GM19035 (cell line): ENCODE measurements around the gene KCNIP4.

ENCODE experiments used
- ATAC-seq: cut with Tn5 transposase; IDR thresholded peaks from one replicate; pipeline ENCODE4 v1.9.1; 2021; ENCODE audit not compliant: unreplicated experiment

Gene KCNIP4

DNA sequence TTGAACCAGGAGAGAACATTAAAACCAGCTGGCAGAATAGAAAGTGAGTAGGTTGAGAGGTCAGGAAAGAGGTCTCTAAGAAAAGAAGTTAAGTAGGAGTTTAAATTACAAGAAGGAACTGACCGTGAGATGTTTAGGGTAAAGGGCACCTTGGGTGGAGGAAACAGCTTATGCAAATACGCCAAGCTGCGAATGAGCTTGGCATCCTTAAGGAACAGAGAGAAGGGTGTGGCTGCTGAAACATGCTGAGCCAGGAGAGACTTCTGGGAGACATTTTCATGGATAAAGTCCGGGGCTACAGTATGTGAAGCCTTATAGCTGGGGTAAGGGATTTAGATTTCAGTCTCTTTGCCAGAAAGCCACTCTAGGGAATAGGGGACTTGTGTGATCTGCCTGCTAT is 249.1 kb downstream of the KCNIP4 start:
- ATAC-seq = no peak

DNA sequence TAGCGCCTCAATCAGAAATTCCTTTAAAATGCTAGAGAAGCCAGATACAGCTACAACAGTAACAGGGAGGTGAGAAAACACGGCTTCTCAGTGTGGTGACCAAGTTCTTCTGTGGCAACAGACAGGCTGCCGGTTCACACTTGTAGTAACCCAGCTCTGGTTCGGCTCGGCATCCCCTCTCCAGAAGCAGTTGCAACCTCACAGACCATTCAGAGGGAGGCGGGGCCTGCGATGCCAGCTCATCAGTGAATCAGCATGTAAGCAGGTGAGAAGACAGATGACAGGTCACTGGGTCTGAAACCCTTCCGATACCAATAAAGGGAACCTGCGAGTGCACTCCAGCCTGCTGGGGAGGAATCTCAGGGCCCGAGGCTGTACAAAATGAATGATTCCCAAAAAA is 251.0 kb downstream of the KCNIP4 start:
- ATAC-seq = no peak

- no peak for ATAC-seq
Measured at GRCh38 chr4:21695141-21695540, 253.4 kb downstream of the KCNIP4 start.

- ATAC-seq = no peak
Measured at GRCh38 chr4:21692241-21692640, 256.3 kb downstream of the KCNIP4 start.

- ATAC-seq = no peak
Measured at GRCh38 chr4:21688596-21689265, 259.8 kb downstream of the KCNIP4 start.

DNA sequence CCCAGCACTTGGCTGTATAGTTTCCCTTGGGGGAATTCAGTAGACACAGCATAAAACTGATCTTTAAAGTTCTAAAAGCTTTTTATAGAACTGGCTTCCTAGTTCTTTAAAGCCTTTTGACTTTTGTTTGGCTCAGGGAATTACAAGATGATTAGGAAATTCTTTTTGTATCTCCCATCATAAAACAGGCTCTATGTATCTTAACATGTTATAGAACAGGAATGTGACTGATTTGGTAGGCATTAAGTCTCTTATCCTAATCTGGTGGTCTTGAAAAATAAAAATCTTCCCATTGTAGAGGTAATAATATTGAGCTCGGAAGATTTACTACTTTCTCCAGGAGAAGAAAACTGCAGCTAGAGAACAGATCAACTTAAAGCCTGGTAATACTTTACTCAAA is 262.7 kb downstream of the KCNIP4 start:
- ATAC-seq = no peak

- ATAC-seq = no peak
Measured at GRCh38 chr4:21680326-21680898, 268.2 kb downstream of the KCNIP4 start.

GRCh38 chr4:21678711-21679110 is 269.9 kb downstream of the KCNIP4 start:
- no peak for ATAC-seq

GRCh38 chr4:21677173-21677572 is 271.4 kb downstream of the KCNIP4 start:
- ATAC-seq = no peak

DNA sequence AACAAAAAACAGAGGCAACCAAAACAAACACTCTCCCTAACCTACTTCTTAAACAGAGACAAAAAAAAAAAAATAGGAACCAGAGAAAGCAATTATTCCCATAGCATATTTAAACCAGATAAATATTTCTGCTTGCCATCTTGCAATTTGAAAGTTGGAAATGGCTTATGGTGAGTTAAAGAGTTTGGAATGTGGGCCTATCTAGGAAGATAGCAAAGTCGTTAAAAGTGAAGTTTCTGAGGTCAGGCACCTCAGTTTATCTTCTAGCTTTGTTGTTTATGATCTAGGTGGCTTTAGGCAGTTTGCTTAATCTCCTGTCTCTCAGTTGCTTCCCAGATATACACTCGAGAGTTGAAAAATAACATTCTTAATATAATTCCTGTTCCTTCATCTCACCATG is 284.2 kb downstream of the KCNIP4 start:
- ATAC-seq = no peak

DNA sequence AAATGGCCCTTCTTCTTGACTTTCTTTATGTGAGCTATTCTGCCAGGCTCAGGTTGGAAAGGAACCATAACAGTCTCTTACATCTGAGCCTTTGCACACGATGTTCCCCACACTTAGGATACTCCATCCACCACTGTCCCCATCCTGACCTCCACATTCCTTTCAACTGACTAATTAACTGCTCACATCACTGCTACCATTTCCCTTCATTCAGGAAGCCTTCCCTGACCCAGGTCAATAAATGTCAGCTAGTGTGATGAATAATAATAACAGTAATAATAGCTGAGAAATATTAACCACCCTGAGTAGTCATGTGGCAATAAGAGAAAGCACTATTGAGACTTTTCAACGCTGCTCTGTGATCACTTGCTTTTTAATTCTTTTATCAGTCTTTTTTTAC is 291.7 kb downstream of the KCNIP4 start:
- no peak for ATAC-seq

DNA sequence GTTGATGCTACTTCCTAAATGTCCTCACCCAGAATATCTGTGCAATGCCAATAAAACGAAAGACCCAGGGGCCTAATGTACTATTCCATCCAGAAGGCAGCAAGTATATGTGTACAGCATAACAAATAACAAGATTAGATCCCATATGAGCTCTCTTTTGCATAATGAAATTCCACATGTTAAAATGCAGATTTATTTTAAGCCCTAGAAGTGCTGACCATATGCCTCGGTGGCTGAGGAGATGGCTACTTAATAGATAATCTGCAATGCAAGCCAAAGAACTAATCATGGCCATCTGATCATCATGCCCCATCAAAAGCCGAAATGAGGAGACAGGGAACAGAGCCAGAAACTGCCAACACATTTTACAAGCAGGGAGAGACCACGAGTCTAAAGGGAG is 293.5 kb downstream of the KCNIP4 start:
- ATAC-seq = no peak

DNA sequence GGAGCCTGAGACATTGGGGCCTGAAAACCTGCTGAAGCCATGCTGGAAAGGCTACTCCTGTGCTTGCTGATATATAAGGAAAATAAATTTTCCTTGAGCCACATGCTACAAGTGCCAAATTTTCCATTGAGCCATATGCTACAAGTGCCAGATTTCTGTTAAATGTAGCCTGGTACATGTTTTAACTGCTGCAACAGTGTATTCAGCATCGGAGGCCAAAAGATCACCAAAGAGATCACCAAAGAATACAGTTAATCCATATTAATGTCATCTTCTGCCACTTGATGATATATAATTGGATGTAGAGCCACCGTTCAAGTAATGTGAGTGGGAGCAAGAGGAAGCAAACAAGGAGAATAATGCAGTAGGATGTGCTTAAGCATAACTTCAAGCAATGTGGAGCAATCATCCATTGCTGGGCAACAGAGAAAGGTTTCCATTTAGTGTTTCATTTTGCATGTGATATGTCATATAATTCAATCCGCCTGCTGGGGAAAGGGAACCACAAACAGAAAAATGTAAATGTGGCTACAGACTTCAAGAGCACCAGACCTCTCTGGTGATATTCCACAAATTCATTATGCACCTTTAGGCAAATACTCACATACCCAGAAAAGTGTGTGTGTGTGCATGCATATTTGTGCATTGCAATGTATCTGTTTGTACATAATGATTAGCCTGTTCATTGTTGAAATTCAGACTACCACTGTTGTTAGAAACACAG is 295.9 kb downstream of the KCNIP4 start:
- ATAC-seq = no peak

- no peak for ATAC-seq
Measured at GRCh38 chr4:21649391-21650090, 299.0 kb downstream of the KCNIP4 start.

DNA sequence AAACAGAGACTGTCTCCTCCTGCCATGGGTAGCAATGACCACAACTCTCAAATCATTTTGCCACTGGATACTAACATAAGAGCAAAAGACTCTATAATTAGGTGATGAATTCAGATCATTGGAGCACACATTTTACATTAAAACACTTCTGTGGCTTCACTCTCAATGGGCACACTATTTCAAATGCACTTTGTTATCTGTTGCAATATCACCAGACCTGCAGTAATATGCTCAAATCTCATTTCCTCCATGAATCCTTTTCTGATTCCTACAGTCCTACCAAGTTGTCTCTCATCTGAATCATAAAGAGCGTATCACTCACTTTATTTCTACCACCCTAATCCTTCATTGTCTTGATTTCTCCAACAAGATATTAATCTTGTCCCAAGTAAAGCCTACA is 302.8 kb downstream of the KCNIP4 start:
- no peak for ATAC-seq

- ATAC-seq = no peak
Measured at GRCh38 chr4:21641696-21642095, 306.9 kb downstream of the KCNIP4 start.

DNA sequence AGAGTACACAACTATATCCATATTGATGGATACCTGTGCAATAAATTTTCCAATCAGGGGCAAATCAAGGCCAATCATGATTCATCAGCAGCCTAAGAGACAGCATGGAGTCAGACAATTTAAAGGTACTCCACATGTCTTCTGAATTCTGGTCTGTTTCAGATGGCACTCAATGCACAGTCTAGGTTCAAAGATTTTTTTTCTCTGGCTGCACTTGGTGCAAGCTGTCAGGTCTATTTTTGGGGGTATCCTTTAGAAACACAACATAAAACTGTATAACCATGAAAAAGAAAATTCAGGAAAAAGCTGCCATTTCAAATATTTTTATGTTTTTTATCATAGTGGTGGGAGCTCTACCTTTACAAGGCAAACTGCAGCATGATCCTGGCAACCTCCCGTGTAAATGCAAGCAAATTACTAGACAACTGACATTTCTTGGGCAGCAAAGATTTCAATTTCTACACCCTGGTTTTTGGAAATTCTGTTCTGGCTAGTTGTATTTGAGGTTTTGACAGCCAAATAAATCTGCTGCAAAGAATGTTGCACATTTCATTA is 310.3 kb downstream of the KCNIP4 start:
- ATAC-seq = no peak

- no peak for ATAC-seq
Measured at GRCh38 chr4:21628916-21629610, 319.5 kb downstream of the KCNIP4 start.

DNA sequence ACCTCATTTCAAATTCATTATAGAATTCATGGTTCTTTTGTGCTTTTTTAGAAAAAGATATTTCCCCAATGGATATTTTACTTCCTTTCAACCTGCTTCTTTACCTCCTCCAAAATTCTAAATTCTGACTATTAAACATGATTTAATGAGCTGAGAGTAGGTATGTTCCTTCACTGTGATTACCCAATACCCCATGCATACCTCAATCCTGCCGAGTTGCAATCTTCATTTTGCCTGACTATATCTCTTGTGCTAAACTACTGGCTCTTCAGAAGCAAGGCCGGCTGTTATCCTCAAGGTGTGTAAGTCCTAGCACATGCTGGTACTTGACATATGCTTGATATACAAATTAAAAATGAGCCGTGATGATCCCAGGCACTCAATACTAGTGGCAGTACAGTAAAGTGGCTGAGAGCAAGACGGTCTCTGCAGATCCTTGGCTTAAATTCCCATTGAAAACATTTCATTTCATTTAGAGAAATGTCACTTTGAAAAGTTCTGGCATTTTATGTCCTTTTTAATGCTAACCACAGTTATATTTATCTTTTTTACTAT is 320.4 kb downstream of the KCNIP4 start:
- ATAC-seq = no peak

DNA sequence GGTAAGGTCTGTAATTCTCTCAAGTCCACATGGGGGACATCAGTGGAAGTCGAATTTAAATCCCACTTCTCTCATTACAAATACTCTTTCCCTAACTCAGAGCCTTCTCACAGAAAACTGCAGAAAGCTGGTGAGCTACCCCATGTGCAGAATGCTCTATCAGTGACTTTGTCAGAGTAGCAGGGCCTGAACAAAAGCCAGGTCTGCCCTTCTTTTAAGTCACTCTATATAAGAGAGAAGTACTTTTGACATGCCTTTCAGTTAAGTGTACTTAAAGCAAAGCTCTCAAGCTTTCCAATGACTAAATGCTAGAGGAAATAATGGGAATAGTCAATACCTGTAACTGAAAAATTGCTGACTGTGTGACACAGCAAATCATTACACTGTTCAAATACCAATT is 323.1 kb downstream of the KCNIP4 start:
- ATAC-seq = no peak

DNA sequence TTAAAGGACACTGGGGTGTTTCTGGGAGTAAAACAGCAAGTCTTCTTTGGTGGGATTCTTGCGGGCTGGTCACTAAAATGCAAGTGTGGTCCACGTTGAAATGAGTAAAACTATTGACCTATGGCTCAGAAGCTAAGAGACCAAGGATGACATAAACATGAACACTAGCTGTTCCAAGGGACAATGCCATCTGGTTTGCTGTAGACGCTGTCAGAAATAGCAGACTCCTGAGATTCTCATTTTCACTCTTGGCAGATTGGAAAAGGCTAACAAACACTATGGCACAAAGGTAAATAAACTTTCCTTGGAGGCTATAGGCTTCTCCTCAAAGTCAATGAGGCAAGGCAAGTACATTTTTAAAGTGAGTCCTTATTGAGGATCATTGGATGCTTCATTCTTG is 343.6 kb downstream of the KCNIP4 start:
- no peak for ATAC-seq
